ENCODE results near the gene MAP4. TPM values are rescaled to one million over a fixed set of nuclear protein-coding genes. Genes with fewer than 3 reads are reported as not detected.

The MAP4 gene
- total RNA-seq, 6 donors from 2014 or later, result 106 to 199 (median 148) TPM

DNA sequence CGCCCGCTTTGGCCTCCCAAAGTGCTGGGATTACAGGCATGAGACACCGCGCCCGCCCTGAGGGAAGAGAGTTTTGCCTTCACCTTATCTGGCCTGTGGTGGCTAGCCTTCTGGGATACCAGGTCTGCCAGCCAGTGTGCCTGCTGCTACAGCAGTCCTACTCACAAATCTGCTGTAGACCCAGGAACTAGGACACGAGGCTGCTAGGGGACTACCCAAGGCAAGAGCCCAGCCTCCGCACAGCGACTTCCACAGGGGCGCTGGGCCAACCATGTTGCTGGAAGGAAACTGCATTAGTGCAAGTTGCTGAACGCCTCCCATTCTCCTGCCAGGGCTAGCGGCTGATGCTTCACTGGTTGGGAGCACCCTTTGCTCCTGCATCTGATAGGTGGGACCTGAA lies 159.5 kb downstream of the MAP4 start:
- Histone ChIP-seq H3K9me3 (no peaks in the 10 kb centered on the region), H3K4me1 (no peaks in the 10 kb centered on the region), H3K4me3 (no peak overlapping the region), H3K36me3 (peaks cover 8 to 94% (median 61%) of the 10 kb centered on the region in 4 donors), H3K27me3 (no peaks in the 10 kb centered on the region), H3K27ac (no peak overlapping the region)
- TF ChIP-seq EP300 (IDR thresholded peaks at IDR 0.05) (no peak), POLR2AphosphoS5 (IDR thresholded peaks at IDR 0.05) (no peak), POLR2A (IDR thresholded peaks at IDR 0.05) (no peak)
- TF ChIP-seq, protein P1, sequence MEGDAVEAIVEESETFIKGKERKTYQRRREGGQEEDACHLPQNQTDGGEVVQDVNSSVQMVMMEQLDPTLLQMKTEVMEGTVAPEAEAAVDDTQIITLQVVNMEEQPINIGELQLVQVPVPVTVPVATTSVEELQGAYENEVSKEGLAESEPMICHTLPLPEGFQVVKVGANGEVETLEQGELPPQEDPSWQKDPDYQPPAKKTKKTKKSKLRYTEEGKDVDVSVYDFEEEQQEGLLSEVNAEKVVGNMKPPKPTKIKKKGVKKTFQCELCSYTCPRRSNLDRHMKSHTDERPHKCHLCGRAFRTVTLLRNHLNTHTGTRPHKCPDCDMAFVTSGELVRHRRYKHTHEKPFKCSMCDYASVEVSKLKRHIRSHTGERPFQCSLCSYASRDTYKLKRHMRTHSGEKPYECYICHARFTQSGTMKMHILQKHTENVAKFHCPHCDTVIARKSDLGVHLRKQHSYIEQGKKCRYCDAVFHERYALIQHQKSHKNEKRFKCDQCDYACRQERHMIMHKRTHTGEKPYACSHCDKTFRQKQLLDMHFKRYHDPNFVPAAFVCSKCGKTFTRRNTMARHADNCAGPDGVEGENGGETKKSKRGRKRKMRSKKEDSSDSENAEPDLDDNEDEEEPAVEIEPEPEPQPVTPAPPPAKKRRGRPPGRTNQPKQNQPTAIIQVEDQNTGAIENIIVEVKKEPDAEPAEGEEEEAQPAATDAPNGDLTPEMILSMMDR (IDR thresholded peaks at IDR 0.05), result no peak
- WGBS, 2 donors, result 97 to 100% methylated on average over 5 to 11 of the region's 11 CpGs
- DNase-seq (no peak), ATAC-seq (ENCODE audit: low FRiP score in 2 of 2) (no peak)

DNA sequence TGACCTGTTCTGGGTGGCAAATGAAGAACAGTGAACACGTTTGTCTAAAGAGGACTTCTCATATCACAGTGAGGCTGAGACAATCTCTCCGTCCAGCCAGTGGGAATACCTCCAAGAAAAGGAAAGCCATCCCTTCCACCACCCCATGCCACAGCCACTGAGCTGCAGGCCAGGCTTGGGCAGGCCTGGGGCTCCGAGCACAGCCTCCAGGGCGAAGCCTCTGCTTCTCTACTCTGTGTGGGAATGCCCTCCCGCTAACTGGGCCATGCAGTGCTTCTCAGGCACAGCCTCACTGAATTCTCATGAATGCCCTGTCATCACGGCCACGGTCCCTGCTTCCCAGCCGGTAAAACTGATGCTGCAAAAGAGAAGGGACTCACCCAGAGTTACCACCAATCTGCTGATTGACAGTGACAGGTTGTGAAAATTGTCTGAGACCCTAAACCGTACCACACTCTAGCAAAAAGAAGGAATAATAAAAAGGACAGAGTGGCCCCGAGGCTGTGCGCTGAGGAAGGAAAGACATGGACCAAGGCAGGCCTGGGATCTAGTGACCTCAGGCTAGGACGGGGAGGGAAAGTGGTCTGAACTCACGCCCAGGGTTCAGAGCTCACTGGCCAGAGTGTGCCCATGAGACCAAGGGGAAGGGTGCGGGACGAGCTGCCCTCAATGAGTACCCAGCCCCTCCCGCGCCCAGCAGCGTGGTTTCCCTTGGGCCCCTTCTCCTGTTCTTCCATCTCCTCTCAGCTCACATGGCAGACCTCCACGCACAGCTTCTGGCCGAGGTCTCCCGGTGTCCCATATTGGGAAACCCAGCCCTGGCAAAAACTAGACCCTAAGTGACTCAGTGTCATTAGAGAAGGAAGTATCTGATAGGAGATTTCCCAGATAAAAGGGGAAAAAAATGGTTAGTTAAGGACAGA lies 160.5 kb downstream of the MAP4 start:
- DNase-seq (no peak), ATAC-seq (ENCODE audit: low FRiP score in 2 of 2) (peak in 1 of 2 donors; percentile 1)
- Histone ChIP-seq H3K36me3 (peaks cover 8 to 96% (median 65%) of the 10 kb centered on the region in 4 donors), H3K4me1 (no peaks in the 10 kb centered on the region), H3K27ac (no peak overlapping the region), H3K9me3 (no peaks in the 10 kb centered on the region), H3K27me3 (no peaks in the 10 kb centered on the region), H3K4me3 (no peak overlapping the region)
- 89 to 95% methylated on average over 19 to 21 of the region's 21 CpGs for WGBS, 2 donors
- no peak for TF ChIP-seq POLR2AphosphoS5 (IDR thresholded peaks at IDR 0.05)
- no peak for TF ChIP-seq EP300 (IDR thresholded peaks at IDR 0.05)
- TF ChIP-seq, protein P1 (IDR thresholded peaks at IDR 0.05), result no peak
- TF ChIP-seq POLR2A (IDR thresholded peaks at IDR 0.05), result no peak

DNA sequence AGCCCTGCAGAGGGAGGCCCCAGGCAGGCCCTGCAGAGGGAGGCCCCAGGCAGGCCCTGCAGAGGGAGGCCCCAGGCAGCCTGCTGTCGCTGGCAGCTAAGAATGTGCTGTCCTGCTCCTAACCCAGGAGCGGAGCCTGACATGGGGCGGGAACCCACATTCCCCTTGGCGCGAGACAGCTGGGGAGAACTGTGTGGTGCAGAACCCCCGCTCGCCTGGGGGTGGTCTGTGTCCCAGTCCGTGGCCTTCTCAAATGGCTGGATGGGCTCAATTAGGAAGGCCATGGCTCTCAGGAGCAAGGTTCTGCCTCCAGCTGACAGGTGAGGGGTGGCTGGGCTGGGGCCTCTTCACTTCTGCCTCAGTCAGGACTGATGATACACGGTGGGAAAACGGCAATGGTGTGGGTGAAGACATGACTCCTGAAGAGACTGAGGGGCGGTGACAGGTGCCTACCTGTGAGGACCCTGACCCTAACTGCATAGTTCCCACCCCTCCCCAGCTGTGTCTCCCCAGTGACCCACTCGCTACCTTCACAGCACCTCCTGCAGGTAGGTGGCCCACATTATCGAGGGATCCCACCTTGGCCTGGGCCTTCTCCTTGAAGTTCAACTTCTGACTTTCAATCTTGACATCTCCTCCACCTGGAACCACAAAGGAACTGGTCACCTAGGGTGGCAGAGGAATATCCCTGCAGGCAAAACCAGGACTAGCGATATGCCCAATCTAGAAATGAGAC lies 161.3 kb downstream of the MAP4 start:
- Histone ChIP-seq H3K27me3 (no peaks in the 10 kb centered on the region), H3K36me3 (peaks cover 9 to 96% (median 64%) of the 10 kb centered on the region in 4 donors), H3K4me1 (no peaks in the 10 kb centered on the region), H3K9me3 (no peaks in the 10 kb centered on the region), H3K27ac (no peak overlapping the region), H3K4me3 (no peak overlapping the region)
- ATAC-seq (ENCODE audit: low FRiP score in 2 of 2) (no peak), DNase-seq (peak in 1 of 2 donors; percentile 53)
- 96 to 98% methylated on average over 11 to 13 of the region's 14 CpGs for WGBS, 2 donors
- no peak for TF ChIP-seq POLR2A (IDR thresholded peaks at IDR 0.05)

DNA sequence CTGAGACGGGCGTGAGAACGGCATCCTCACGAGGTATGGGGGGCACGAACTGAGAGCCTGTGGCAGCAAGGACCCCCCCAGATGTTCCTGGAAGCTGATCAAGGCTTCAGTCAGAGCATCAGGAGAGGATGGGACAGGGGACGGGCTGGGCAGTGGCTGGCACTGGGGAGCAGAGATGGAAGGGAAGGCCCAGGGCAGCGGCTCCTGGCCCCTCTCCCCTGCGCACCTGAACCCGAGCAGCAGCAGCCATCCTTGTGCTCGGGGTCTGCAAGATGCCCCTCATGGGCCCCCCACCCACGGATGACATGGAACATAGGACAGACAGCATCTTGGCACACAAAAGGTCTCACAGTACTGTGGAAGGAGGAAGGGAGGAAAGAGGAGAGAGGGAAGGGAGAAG lies 161.9 kb downstream of the MAP4 start:
- no peaks in the 10 kb centered on the region for H3K9me3 ChIP-seq
- WGBS, 2 donors, result 90 to 95% methylated on average over 10 to 11 of the region's 11 CpGs
- ATAC-seq (ENCODE audit: low FRiP score in 2 of 2), result no peak
- peaks cover 13 to 98% (median 67%) of the 10 kb centered on the region in 4 donors for H3K36me3 ChIP-seq
- no peak for DNase-seq
- H3K27me3 ChIP-seq, result no peaks in the 10 kb centered on the region
- H3K4me1 ChIP-seq, result no peaks in the 10 kb centered on the region
- TF ChIP-seq POLR2A (IDR thresholded peaks at IDR 0.05) (no peak), EP300 (IDR thresholded peaks at IDR 0.05) (no peak), POLR2AphosphoS5 (IDR thresholded peaks at IDR 0.05) (no peak)
- TF ChIP-seq, protein P1 (IDR thresholded peaks at IDR 0.05), result no peak
- no peak overlapping the region for H3K4me3 ChIP-seq
- no peak overlapping the region for H3K27ac ChIP-seq
